A204.1 (cell line): ENCODE results near the gene ZMYM1.
"Not testable (repeated sequence)": the region's sequence is repeated elsewhere in the genome, so short reads cannot be mapped to it uniquely, and the experiment has no call there.

Source experiments
- FAIRE-seq: peaks from 2 replicates; lab custom pipeline; 2012; peaks lifted over from hg19 to GRCh38; lab: Jason Lieb, UNC

The ZMYM1 gene

DNA sequence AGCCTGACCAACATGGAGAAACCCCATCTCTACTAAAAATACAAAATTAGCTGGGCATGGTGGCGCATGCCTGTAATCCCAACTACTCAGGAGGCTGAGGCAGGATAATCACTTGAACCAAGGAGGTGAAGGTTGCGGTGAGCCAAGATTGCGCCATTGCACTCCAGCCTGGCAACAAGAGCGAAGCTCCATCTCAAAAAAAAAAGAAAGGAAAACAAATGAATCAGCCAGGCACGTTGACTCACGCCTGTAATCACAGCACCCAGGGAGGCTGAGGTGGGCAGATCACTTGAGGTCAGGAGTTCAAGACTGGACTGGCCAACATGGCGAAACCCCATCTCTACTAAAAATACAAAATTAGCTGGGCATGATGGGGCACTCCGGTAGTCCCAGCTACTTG lies 2.8 kb upstream of the ZMYM1 start:
- not testable (repeated sequence) for FAIRE-seq

DNA sequence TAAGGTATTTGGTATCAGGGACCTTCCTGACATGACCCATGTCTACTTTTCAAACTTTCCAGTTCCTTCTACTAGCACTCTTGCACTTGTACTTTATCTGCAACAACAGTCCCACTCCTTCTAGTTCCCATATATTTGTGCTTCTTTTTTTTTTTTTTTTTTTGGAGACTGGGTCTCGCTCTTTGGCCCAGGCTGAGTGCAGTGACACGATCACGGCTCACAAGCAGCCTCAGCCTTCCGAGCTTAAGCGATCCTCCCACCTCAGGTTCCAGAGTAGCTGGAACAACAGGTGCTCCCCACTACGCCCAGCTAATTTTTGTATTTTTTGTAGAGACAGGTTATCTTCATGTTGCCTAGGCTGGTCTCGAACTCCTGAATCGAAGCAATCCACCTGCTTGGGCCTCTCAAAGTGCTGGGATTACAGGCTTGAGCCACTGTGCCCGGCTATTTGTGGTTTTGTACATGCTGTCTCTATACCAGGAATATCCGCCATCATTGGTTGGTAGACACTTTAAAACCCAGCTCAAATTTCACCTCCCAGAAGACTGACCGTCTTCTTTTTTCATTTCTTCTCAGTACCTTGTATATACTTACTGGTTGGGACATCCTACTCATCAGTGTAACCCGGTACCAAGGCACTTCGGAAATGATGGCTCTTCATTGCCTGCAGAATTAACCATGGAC lies 1.1 kb downstream of the ZMYM1 start:
- FAIRE-seq, result no peak

DNA sequence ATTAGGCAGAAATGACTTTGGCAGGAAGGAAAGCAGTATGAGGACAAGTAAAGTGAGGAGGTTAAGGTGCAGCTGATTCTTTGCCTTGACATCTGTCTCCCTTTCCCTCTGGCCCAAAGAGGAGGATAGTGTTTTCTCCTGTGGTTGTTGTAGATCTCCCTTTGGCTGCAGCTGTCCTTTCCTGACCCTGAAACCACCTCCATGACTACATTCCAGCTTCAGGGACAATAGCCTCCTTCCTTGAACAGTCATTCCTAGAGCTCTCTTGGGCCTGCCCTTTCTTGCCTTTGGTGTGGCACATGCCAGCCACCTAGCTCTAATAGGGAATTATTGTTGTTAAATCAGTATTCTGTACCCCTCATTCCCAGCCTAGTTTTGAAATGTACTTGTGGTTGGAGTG lies 6.2 kb downstream of the ZMYM1 start:
- no peak for FAIRE-seq

- FAIRE-seq, result no peak
Measured at GRCh38 chr1:35097224-35097623, 18.0 kb downstream of the ZMYM1 start.

DNA sequence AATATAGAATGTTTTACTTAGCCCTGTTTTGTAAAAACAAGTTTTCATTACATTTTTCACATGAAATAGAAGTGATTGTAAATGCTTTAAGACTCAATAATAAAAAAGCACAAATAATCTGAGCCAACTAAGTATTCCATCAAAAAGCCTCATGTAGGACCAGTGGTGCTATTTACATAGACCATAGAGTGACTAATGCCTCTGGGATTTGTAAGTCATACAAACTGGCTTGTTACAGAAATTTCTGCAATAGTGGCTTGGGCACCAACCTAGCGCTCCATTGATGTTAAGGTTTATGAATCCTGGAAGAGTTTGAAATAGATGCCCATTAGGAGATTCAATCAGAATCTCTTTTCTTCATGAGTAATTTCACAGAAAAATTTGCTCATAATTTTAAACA lies 31.9 kb downstream of the ZMYM1 start:
- FAIRE-seq, result no peak

DNA sequence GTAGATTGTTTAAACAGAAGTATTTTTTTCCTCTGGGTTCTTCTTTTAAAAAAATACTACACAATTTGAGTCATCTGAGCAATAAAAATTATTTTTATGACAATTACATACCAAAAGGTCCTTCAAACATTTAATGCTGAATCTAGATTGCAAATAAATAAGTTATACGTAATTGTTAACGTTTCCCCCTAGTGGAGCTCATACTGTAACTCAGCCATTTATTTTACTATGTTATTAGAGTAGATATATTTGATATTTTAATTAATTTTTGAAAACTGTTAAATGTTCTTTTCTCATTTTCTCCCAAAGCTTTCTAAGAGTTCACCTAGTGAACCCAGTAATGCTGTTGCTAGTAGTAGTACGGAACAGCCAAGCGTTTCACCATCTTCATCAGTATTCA lies 33.5 kb downstream of the ZMYM1 start:
- no peak for FAIRE-seq

- no peak for FAIRE-seq
Measured at GRCh38 chr1:35115459-35116383, 36.5 kb downstream of the ZMYM1 start.

DNA sequence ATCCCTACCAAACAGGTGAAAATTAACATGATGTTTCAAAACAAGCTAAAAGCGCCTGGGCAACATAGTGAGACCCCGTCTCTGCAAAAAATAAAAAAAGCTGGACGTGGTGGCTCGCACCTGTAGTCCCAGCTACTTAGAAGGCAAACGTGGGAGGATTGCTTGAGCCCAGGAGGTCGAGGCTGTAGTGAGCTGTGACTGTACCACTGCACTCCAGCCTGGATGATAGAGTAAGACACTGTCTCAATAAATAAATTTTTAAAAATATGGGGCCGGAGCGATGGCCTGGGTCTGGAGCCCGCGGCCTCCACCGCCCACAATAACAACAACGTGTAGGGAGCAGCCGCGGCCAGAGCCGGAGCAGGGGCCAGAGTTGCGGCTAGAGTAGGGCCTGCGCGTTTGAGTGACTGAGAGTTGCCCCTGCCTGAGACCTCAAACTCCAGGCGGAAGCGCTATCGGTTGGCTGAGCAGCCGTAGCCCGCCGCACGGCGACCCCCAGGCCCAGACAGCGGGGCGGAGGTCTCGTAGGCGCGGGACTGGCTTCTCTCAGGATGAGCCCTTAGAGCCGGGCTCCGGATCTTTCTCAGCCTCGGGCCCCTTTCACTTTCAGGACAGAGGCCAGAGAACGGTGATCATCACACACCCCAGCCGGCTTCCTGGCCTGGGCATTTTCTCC lies 41.4 kb downstream of the ZMYM1 start:
- no peak for FAIRE-seq

- FAIRE-seq, result no peak
Measured at GRCh38 chr1:35122311-35122710, 43.1 kb downstream of the ZMYM1 start.

DNA sequence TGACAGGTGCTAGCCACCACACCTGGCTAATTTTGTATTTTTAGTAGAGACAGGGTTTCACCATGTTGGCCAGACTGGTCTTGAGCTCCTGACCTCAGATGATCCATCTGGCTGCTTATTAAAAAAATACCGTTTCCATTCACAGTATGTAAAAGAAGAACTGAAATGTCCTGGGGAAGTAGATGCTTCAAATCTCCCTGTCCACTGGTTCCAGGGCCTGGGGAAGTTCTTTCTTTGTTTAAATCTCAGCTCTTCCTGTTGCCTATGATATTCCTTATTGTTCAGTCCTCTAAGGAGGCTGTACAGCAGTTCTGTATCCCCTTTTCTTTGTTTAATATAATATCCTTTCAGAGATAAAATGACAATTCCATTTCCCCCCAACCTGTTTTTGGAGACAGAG lies 47.4 kb downstream of the ZMYM1 start:
- FAIRE-seq, result no peak

GRCh38 chr1:35129080-35129479 lies 49.9 kb downstream of the ZMYM1 start:
- FAIRE-seq, result no peak

- no peak for FAIRE-seq
Measured at GRCh38 chr1:35136780-35137179, 57.6 kb downstream of the ZMYM1 start.

DNA sequence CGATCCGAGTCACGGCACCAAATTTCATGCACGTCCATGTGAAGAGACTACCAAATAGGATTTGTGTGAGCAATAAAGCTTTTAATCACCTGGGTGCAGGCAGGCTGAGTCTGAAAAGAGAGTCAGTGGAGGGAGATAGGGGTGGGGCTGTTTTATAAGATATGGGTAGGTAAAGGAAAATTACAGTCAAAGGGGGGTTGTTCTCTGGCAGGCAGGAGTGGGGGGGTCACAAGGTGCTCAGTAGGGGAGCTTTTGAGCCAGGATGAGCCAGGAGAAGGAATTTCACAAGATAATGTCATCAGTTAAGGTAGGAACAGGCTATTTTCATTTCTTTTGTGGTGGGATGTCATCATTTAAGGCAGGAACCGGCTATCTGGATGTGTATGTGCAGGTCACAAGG lies 58.4 kb downstream of the ZMYM1 start:
- not testable (repeated sequence) for FAIRE-seq

- FAIRE-seq, result not testable (repeated sequence)
Measured at GRCh38 chr1:35142294-35142693, 63.1 kb downstream of the ZMYM1 start.

DNA sequence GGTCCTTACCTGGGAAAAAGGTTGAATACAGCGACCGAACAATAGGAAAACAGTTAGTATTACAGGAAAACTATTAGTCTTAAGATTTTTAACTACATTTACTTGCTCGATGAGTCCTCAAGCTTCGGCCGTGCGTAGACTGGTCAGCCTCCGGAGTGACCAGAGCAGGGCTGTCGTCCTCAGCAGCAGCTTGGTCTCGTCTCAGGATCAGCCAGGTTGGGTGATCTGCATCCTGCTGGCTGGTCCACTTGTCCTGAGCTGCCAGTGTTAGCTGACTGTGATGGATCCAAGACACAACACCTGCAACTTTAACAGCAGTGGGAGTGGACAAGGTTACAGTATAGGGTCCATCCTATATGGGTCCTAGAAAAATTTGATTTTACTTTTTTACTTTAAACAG lies 63.5 kb downstream of the ZMYM1 start:
- not testable (repeated sequence) for FAIRE-seq

- no peak for FAIRE-seq
Measured at GRCh38 chr1:35143737-35144508, 64.7 kb downstream of the ZMYM1 start.

DNA sequence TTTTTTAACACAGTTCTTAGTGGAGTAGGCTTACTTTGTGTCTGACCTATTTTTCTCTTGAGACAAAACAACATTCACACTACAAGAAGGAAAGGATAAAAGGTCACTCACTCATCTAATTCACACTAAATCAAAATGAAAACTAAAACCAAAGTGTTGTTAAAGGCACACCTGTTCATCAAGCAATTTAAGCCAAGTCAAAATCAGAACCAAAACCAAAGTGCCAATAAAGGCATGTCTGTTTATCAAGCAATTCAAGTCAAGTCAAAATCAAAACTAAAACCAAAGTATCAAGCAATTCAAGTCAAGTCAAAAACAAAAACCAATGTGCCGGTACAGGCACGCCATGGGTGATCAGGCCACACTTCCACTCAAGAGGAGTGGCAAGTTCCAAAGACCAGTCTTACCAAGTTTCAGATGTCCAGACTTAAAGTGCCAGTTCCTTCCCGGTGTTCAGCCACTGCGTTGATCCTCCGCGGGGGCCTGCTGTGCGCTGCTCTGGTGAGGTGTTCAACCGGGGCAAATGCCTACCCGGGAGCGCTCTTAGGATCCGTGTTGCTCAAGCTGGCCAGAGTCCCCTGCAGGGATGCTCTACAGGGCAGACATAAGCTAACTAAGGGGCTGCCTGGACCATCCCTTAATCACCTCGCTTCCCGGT lies 66.8 kb downstream of the ZMYM1 start:
- not testable (repeated sequence) for FAIRE-seq

DNA sequence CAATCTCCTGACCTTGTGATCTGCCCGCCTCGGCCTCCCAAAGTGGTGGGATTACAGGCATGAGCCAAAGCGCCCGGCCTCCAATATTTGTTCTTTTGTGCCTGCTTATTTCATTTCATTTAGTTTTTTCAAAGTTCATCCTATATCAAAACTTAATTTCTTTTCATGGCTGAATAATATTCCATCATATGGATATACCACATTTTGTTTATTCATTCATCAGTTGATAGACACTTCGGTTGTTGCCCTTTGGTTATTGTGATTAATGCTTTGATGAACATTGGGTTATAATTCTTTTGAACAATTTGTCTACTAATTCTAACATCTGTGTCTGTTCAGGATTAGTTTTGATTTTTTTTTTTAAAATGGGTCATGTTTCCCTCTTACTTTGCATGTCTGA lies 72.0 kb downstream of the ZMYM1 start:
- FAIRE-seq, result peak; percentile 44

DNA sequence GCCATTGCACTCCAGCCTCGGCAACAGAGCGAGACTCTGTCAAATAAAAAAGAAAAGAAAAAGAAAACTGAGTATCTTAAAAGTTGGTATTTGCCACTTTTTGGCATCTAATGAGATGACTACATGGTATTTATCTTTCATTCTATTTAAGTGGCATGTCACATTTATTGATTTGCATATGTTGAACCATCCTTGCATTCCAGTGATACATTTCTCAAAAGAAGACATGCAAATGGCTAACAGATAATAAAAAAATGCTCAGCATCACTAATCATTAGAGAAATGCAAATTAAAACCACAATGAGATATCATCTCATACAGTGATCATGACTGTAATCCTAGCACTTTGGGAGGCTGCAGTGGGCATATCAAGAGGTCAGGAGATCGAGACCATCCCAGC lies 85.7 kb downstream of the ZMYM1 start:
- FAIRE-seq, result no peak
